COR-L47 (cell line): ENCODE data around the gene MKNK2.
"Not testable (repeated sequence)": the region's sequence is repeated elsewhere in the genome, so short reads cannot be mapped to it uniquely, and the experiment has no call there.

Experiments
- DNase-seq: peaks from one replicate; lab custom pipeline; 2025; lab: John Stamatoyannopoulos, UW

Gene MKNK2

DNA sequence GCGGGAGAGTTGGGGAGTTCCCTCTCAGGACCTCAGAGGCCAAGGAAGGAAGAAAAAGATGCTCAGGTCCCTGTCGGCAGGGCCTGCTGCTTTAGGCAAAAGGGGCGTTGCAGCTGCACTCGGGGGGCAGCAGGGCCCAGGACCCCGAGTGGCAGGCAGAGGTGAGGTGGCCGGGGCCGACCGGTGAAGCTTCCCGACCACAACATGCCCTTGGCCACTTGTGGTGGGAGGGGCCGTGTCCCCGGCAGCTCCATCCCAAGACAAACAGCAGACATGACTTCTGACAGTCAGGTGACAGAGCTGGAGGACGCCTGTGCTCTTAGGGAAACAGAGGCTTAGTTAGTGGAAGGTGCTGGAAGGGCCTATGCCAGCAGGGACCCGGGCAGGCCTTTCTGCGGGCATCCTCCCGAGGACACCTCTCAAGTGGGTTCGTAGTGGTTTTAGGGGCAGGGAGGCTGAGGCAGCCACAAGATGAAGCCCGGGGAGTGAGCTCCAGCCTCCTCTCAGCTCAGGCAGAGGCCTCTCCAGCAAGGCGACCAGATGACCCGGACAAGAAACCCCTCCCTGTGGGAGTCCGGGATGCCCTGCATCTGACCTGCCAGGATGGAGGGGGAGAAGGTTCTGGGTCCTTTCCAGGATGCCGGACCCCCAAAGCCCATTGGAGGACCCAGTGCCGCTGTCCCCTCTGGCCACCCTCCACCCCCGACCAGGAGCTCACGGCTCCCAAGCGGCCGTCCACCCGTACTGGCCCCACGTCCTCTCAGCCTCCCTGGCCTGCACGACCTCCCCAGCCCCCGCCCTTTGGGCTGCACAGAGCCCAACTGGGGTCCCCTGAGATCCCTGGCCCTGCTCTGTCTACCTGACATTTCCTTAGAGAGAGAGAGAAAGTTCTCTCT lies 59.8 kb downstream of the MKNK2 start:
- no peak for DNase-seq

- no peak for DNase-seq
Observed at GRCh38 chr19:1990230-1991017, 60.6 kb downstream of the MKNK2 start.

- DNase-seq, result no peak
Observed at GRCh38 chr19:1989513-1990229, 61.4 kb downstream of the MKNK2 start.

DNA sequence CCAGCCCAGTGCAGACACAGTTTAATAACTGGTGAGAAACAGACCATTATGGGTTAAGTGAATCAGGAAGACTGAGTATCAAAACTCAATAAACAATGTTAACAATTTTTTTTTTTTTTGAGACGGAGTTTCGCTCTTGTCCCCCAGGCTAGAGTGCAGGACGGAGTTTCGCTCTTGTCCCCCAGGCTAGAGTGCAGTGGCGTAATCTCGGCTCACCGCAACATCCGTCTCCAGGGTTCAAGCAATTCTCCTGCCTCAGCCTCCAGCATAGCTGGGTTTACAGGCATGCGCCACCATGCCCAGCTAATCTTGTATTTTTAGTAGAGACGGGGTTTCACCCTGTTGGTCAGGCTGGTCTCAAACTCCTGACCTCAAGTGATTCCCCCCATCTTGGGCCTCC lies 62.6 kb downstream of the MKNK2 start:
- not testable (repeated sequence) for DNase-seq
